ENCODE measurements around the gene SUSD6.

GRCh38 chr14:69582829-69583228 is 28.6 kb upstream of the SUSD6 start:
- TF ChIP-seq CTCF (IDR thresholded peaks at IDR 0.05; ENCODE audit: low read depth, low read length, missing input control): no peak
- no peak for TF ChIP-seq SP1 (IDR thresholded peaks at IDR 0.05)
- no peak for TF ChIP-seq HNF4A (conservative IDR thresholded peaks at IDR 0.05)
- no peak for TF ChIP-seq YY1 (IDR thresholded peaks at IDR 0.05)
- no peak for TF ChIP-seq GABPA (IDR thresholded peaks at IDR 0.05 in 1 of 2, conservative IDR thresholded peaks at IDR 0.05 in 1 of 2)
- TF ChIP-seq HNF4G (IDR thresholded peaks at IDR 0.05): no peak
- no peak for TF ChIP-seq JUND (IDR thresholded peaks at IDR 0.05)
- TF ChIP-seq TAF1 (conservative IDR thresholded peaks at IDR 0.05): no peak

Data from liver (tissue), 3 donors.